ENCODE data around the gene RPRML. TPM values are rescaled to one million over a fixed set of nuclear protein-coding genes. Genes with fewer than 3 reads are reported as not detected.

RPRML gene
- polyA plus RNA-seq, 1 donor: 0.46 TPM

- 60% methylated on average over 1 of the region's 10 CpGs for WGBS (ENCODE audit: insufficient coverage, low lambda C conversion rate)
- H3K4me3 ChIP-seq (ENCODE audit: low read length): no peak overlapping the region
- no peaks in the 10 kb centered on the region for H3K27me3 ChIP-seq (ENCODE audit: control insufficient read depth, insufficient read depth, low read length)
- peaks cover 35% of the 10 kb centered on the region for H3K4me1 ChIP-seq (ENCODE audit: control insufficient read depth, insufficient read depth, low read length)
- DNase-seq: peak in 1 of 2 donors; percentile 17
- no peaks in the 10 kb centered on the region for H3K9me3 ChIP-seq (ENCODE audit: control insufficient read depth, low read depth, low read length)
- no peak overlapping the region for H3K27ac ChIP-seq (ENCODE audit: low read length)
- peaks cover 14% of the 10 kb centered on the region for H3K36me3 ChIP-seq (ENCODE audit: control insufficient read depth, insufficient read depth, low read length)
These were observed 34.1 kb downstream of the RPRML start for GRCh38 chr17:46944931-46945330.

DNA sequence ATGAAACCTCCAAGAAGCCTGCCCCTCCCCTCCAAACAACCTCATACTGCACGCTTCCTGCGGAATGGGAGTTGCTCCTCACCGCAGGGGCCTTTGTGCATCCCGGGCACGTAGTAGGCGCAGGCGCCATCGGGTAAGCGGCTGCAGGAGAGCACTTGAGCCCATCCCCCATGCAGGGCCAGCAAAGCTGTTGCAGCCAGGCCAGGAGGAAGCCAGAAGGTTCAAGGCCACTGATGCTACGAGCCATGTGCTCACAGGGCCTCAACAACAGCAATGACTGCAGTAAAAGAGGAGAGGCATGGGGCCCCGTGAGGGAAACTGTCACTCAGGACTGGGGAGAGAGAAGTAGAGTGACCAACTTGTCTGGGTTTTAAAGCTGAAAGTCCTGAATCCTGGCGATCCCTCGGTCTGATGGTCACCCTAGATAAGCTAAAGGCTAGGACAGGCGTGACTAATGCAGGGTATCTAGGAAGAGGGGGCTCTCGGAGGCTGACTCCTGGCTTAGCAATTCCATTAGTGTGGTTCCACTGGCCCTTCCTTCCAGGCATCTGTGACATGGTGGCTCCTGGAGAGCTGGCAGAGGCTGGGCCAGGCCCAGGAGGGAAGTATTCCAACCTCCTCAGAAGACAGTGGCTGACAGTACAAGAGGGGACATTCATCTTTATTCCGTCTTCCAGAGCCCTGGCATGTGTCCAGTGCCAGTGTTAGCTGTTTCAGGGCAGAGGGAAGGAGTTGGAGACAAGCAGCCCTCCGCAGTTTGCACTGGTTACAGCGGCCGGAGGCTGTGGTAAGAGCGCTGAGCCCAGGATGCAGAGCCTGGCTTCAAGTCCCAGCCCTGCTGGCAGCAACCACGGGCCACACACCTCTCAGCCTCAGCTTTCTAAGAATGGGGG, 35.3 kb downstream of the RPRML start:
- H3K27ac ChIP-seq (ENCODE audit: low read length): peak overlapping the region; percentile 24
- H3K9me3 ChIP-seq (ENCODE audit: control insufficient read depth, low read depth, low read length): no peaks in the 10 kb centered on the region
- H3K36me3 ChIP-seq (ENCODE audit: control insufficient read depth, insufficient read depth, low read length): peaks cover 26% of the 10 kb centered on the region
- H3K27me3 ChIP-seq (ENCODE audit: control insufficient read depth, insufficient read depth, low read length): no peaks in the 10 kb centered on the region
- H3K4me1 ChIP-seq (ENCODE audit: control insufficient read depth, insufficient read depth, low read length): peaks cover 35% of the 10 kb centered on the region
- H3K4me3 ChIP-seq (ENCODE audit: low read length): no peak overlapping the region
- peak; percentile 53 to 79 for DNase-seq
- no CpG with 5 or more reads among the region's 21 CpGs for WGBS (ENCODE audit: insufficient coverage, low lambda C conversion rate)

DNA sequence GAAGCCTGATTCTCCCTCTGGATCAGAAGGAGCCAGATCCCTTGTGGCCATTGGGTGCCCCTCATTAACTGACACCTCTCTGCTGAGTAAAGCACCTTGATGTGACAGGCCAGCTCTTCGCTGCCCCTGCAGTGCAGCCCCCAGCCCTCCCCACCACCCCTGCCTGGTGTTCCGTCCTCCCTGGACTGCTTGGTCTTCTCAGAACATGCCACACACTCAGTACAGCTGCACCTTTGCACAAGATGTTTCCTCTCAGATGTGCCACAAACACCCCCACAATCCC, 35.9 kb downstream of the RPRML start:
- Histone ChIP-seq H3K4me3 (ENCODE audit: low read length) (no peak overlapping the region), H3K9me3 (ENCODE audit: control insufficient read depth, low read depth, low read length) (no peaks in the 10 kb centered on the region), H3K27ac (ENCODE audit: low read length) (peak overlapping the region; percentile 24), H3K4me1 (ENCODE audit: control insufficient read depth, insufficient read depth, low read length) (peaks cover 35% of the 10 kb centered on the region), H3K27me3 (ENCODE audit: control insufficient read depth, insufficient read depth, low read length) (no peaks in the 10 kb centered on the region), H3K36me3 (ENCODE audit: control insufficient read depth, insufficient read depth, low read length) (peaks cover 32% of the 10 kb centered on the region)
- no CpG with 5 or more reads among the region's 2 CpGs for WGBS (ENCODE audit: insufficient coverage, low lambda C conversion rate)
- DNase-seq: no peak

DNA sequence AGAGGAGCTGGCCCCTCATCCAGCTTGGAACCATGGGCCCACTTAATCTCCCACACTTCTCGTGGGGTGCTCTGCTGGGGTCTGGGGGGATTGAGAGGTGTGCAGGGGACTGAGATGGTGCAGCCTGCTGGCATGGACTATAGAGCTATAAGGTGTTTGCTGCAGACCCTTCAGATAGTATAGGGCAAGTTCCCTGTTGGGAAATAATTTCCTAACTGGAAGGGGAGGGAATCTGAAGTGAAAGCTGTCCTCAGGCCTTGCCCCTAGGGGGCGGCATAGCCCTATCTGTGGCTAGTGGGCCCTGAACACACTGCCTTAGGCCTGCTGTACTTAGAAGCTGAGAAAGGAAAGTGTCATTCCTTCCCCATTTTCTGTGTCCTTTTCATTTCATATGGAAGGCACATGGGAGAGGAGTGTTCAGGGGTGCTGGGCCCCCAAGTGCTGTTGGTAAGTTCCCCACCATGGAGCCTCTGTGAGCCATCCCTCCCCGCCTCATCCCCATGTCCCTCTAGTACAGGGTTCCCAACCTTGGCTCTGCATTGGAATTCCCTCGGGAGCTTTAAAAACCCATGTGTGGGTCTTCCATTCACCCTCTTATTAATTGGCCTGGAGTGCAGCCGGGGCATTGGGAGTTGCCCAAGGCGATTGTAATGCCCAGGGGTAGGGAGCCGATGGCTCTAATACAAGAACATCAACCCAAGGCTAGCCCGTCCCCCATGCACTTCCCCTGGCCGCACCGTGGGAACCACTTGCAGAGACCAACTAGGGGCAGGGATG, 36.4 kb downstream of the RPRML start:
- Histone ChIP-seq H3K4me3 (ENCODE audit: low read length) (no peak overlapping the region), H3K27ac (ENCODE audit: low read length) (no peak overlapping the region), H3K27me3 (ENCODE audit: control insufficient read depth, insufficient read depth, low read length) (no peaks in the 10 kb centered on the region), H3K36me3 (ENCODE audit: control insufficient read depth, insufficient read depth, low read length) (peaks cover 32% of the 10 kb centered on the region), H3K4me1 (ENCODE audit: control insufficient read depth, insufficient read depth, low read length) (peaks cover 35% of the 10 kb centered on the region), H3K9me3 (ENCODE audit: control insufficient read depth, low read depth, low read length) (no peaks in the 10 kb centered on the region)
- peak; percentile 71 to 79 for DNase-seq
- no CpG with 5 or more reads among the region's 10 CpGs for WGBS (ENCODE audit: insufficient coverage, low lambda C conversion rate)

- DNase-seq: peak; percentile 86
- Histone ChIP-seq H3K4me1 (ENCODE audit: control insufficient read depth, insufficient read depth, low read length) (peaks cover 34% of the 10 kb centered on the region), H3K27ac (ENCODE audit: low read length) (peak overlapping the region; percentile 24), H3K36me3 (ENCODE audit: control insufficient read depth, insufficient read depth, low read length) (peaks cover 47% of the 10 kb centered on the region), H3K9me3 (ENCODE audit: control insufficient read depth, low read depth, low read length) (no peaks in the 10 kb centered on the region), H3K4me3 (ENCODE audit: low read length) (no peak overlapping the region), H3K27me3 (ENCODE audit: control insufficient read depth, insufficient read depth, low read length) (no peaks in the 10 kb centered on the region)
- 70% methylated on average over 2 of the region's 7 CpGs for WGBS (ENCODE audit: insufficient coverage, low lambda C conversion rate)
These were observed 38.2 kb downstream of the RPRML start for GRCh38 chr17:46940692-46941404.

DNA sequence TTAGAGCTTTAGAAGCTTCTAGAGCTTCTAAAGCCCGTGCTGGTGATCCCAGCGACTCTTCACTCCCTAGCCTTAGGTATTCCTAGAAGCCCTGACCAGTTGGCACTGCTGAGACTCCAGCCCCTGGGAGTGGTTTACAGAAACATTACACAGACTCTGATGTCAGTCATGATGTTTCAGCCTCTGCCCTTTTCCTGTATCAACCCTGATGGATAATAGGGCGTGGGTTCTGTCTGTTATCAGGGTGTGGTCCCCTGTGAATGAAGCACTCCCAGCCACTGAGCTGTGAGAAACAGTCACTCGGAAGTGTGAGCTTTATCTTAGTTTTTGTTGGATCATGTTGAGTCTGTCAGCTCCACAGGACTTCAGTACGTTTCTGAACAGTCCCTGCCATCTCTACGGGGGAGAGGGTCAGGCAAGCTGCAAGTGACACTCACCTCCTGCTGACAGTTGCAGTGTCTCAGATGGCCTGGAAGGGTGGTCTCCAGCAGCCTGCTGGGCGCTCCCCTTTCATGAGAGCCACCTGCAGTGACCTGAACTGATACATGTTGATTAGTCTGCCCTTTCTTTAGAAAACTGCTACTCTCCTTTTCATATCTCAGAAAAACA, 43.3 kb downstream of the RPRML start:
- Histone ChIP-seq H3K27ac (ENCODE audit: low read length) (peak overlapping the region; percentile 88), H3K27me3 (ENCODE audit: control insufficient read depth, insufficient read depth, low read length) (no peaks in the 10 kb centered on the region)

DNA sequence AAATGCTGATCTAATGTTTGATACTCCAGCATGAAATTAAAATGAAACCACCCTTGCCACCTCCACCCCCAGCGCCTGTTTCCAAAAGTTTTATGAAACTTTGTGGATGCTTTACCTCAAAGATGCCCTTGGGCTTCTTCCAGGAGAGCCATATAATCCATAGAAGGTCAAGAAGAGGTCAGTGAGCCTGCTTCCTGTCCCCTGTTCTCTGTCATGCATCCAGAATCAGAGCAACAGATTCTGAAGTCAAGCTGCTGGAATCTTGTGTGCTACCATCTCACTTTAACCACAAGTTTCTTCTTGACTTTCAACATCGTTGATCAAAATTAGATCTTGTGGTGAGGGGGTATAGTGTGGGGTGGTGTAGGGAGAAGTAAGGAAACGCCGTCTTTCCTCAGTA, 47.5 kb downstream of the RPRML start:
- H3K36me3 ChIP-seq (ENCODE audit: control insufficient read depth, insufficient read depth, low read length): peaks cover 62% of the 10 kb centered on the region
- H3K9me3 ChIP-seq (ENCODE audit: control insufficient read depth, low read depth, low read length): no peaks in the 10 kb centered on the region
- H3K27ac ChIP-seq (ENCODE audit: low read length): peak overlapping the region; percentile 96
- peaks cover 46% of the 10 kb centered on the region for H3K4me1 ChIP-seq (ENCODE audit: control insufficient read depth, insufficient read depth, low read length)
- no peak overlapping the region for H3K4me3 ChIP-seq (ENCODE audit: low read length)
- DNase-seq: no peak
- no peaks in the 10 kb centered on the region for H3K27me3 ChIP-seq (ENCODE audit: control insufficient read depth, insufficient read depth, low read length)
- WGBS (ENCODE audit: insufficient coverage, low lambda C conversion rate): 100% methylated on average over 1 of the region's 4 CpGs

More for the DNA sequence above, 43.3 kb downstream of the RPRML start:
- Histone ChIP-seq H3K36me3 (ENCODE audit: control insufficient read depth, insufficient read depth, low read length) (peaks cover 91% of the 10 kb centered on the region), H3K4me3 (ENCODE audit: low read length) (no peak overlapping the region), H3K9me3 (ENCODE audit: control insufficient read depth, low read depth, low read length) (no peaks in the 10 kb centered on the region), H3K4me1 (ENCODE audit: control insufficient read depth, insufficient read depth, low read length) (peaks cover 12% of the 10 kb centered on the region)
- no CpG with 5 or more reads among the region's 7 CpGs for WGBS (ENCODE audit: insufficient coverage, low lambda C conversion rate)
- peak; percentile 80 to 89 for DNase-seq

DNA sequence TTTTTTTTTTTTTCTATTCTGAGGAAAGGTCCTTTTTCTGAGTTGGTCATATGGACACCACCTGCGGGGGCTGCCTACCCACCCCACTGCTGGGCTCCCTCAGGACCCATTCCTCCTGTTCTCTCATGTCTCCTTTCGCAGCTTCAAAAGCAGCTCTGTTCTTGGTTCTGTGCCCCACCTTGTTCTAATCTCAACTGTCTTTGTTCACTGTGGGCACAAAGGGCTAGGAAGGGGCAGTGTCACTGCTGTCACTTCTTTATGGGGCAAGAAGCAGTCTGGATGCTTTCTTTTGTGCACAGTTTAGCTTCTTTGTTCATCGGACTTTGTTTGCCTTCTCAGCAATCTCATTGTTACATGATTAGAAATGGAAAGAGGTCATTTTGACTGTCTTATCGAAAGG, 49.0 kb downstream of the RPRML start:
- H3K4me1 ChIP-seq (ENCODE audit: control insufficient read depth, insufficient read depth, low read length): peaks cover 49% of the 10 kb centered on the region
- peak; percentile 51 to 84 for DNase-seq
- H3K27ac ChIP-seq (ENCODE audit: low read length): peak overlapping the region; percentile 96
- H3K27me3 ChIP-seq (ENCODE audit: control insufficient read depth, insufficient read depth, low read length): no peaks in the 10 kb centered on the region
- H3K36me3 ChIP-seq (ENCODE audit: control insufficient read depth, insufficient read depth, low read length): peaks cover 47% of the 10 kb centered on the region
- no peaks in the 10 kb centered on the region for H3K9me3 ChIP-seq (ENCODE audit: control insufficient read depth, low read depth, low read length)
- WGBS (ENCODE audit: insufficient coverage, low lambda C conversion rate): no CpG with 5 or more reads among the region's 4 CpGs
- H3K4me3 ChIP-seq (ENCODE audit: low read length): no peak overlapping the region

GRCh38 chr17:46929413-46929812, 49.6 kb downstream of the RPRML start:
- no peak overlapping the region for H3K4me3 ChIP-seq (ENCODE audit: low read length)
- H3K27ac ChIP-seq (ENCODE audit: low read length): peak overlapping the region; percentile 96
- H3K36me3 ChIP-seq (ENCODE audit: control insufficient read depth, insufficient read depth, low read length): peaks cover 40% of the 10 kb centered on the region
- peaks cover 52% of the 10 kb centered on the region for H3K4me1 ChIP-seq (ENCODE audit: control insufficient read depth, insufficient read depth, low read length)
- peak; percentile 90 to 97 for DNase-seq
- no peaks in the 10 kb centered on the region for H3K9me3 ChIP-seq (ENCODE audit: control insufficient read depth, low read depth, low read length)
- WGBS (ENCODE audit: insufficient coverage, low lambda C conversion rate): no CpG with 5 or more reads among the region's 6 CpGs
- H3K27me3 ChIP-seq (ENCODE audit: control insufficient read depth, insufficient read depth, low read length): no peaks in the 10 kb centered on the region

Measured in large intestine (tissue), 3 donors.